Esophagus squamous epithelium (tissue), 4 donors: ENCODE data around the gene PRSS23.

ENCODE experiments used
- POLR2A ChIP-seq, 4 donors: fragments of 450-650 bp; IDR thresholded peaks; one replicate each; pipeline ENCODE4 v1.6.1; 2017; ENCODE audit warnings: antibody characterized with exemption in 4 of 4, mild to moderate bottlenecking in 4 of 4, moderate library complexity in 3 of 4
- TF ChIP-seq, protein P1 (sequence below), 6 experiments: fragments of 450-650 bp in 4 of 6; fragments of 200-600 bp in 2 of 6; sonication (generic) in 2 of 6; IDR thresholded peaks; one replicate each; pipeline ENCODE4 v1.5.1; 2016 to 2019; ENCODE audit warnings: antibody characterized with exemption in 6 of 6, mild to moderate bottlenecking in 4 of 6, moderate library complexity in 4 of 6

GRCh38 chr11:86769219-86769618, 31.1 kb upstream of the PRSS23 start:
- no peak for TF ChIP-seq POLR2A (IDR thresholded peaks at IDR 0.05)
- TF ChIP-seq, protein P1, sequence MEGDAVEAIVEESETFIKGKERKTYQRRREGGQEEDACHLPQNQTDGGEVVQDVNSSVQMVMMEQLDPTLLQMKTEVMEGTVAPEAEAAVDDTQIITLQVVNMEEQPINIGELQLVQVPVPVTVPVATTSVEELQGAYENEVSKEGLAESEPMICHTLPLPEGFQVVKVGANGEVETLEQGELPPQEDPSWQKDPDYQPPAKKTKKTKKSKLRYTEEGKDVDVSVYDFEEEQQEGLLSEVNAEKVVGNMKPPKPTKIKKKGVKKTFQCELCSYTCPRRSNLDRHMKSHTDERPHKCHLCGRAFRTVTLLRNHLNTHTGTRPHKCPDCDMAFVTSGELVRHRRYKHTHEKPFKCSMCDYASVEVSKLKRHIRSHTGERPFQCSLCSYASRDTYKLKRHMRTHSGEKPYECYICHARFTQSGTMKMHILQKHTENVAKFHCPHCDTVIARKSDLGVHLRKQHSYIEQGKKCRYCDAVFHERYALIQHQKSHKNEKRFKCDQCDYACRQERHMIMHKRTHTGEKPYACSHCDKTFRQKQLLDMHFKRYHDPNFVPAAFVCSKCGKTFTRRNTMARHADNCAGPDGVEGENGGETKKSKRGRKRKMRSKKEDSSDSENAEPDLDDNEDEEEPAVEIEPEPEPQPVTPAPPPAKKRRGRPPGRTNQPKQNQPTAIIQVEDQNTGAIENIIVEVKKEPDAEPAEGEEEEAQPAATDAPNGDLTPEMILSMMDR (IDR thresholded peaks at IDR 0.05), result no peak
